HG03064 (cell line): ENCODE measurements around the gene ROR1.
"Not testable (repeated sequence)": the region's sequence is repeated elsewhere in the genome, so short reads cannot be mapped to it uniquely, and the experiment has no call there.

ENCODE experiments used
- ATAC-seq: cut with Tn5 transposase; IDR thresholded peaks from one replicate; pipeline ENCODE4 v1.9.1; 2021; ENCODE audit warnings: low read depth; ENCODE audit not compliant: unreplicated experiment

ROR1 gene

GRCh38 chr1:64073705-64074104 is 299.9 kb downstream of the ROR1 start:
- no peak for ATAC-seq

GRCh38 chr1:64074767-64075166 is 300.9 kb downstream of the ROR1 start:
- ATAC-seq = no peak

DNA sequence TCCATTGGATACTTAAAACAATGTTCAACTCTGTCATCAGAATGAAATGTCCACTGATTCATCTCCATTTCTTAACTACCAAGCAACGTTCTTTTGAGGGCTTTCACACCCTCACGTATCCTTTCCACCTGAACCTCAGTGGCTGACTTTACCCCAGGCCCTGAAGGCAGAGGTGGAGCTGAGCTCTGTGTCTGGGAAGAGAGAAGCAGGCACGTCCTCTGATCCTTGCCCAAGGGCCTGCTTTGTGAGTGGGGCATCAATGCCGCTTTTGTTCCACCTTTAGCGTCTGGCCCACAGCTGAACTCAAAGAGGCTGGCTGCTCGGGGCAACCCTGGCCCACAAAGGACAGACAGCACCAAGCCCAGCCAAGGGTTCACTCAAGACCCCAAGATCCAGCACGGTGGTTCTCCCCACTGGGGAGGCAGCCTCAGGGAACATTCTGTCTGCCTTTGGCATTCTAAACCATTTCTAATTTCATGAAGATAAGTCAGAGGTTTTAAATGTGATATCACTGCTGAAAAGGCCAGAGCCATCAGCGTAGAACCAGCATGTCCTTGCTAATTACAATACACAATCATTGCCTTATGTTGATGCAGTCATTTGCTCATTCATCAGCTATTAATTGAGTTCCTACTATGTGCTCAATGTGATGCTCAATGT is 303.6 kb downstream of the ROR1 start:
- ATAC-seq = no peak

- no peak for ATAC-seq
Observed at GRCh38 chr1:64080941-64081562, 307.2 kb downstream of the ROR1 start.

DNA sequence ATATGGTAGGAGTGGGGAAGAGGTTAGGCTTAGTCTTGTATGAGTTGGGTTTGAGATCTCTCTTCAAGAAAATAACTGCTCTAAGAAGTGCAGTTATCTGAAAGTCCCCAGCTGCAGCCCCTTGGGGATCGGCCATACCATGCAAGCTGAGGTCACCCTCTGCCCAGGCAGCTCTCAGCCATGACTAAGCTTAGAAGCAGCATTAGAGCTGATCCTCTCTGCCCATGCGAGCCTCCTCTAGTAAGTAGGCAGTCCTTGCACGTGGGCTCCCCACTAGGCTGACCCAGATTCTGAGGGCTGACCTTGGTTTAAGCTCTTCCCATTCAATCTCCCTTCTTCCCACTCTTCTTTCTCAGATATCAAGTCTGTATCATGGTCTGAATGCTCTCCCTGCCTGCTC is 308.6 kb downstream of the ROR1 start:
- no peak for ATAC-seq

- no peak for ATAC-seq
Observed at GRCh38 chr1:64084451-64084850, 310.6 kb downstream of the ROR1 start.

- ATAC-seq = no peak
Observed at GRCh38 chr1:64087768-64088167, 314.0 kb downstream of the ROR1 start.

DNA sequence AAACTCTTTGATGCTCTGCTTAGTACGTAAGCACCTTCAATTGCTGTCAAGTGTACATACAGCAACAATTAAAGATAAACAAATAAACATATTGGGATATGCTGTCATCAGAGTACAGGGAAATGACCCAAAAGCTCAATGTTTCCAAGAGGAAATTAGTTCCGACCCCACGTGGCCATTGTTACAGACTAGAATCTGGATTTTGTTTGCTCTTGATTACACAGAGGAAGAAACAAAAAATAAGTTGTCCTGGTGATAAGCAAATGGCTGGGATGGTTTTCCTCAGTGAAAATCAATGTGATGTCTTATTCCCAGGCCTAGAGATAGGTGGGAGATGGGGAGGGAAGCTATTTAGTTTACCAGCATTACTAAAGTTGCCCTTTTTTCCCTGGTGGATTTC is 316.6 kb downstream of the ROR1 start:
- ATAC-seq = no peak

DNA sequence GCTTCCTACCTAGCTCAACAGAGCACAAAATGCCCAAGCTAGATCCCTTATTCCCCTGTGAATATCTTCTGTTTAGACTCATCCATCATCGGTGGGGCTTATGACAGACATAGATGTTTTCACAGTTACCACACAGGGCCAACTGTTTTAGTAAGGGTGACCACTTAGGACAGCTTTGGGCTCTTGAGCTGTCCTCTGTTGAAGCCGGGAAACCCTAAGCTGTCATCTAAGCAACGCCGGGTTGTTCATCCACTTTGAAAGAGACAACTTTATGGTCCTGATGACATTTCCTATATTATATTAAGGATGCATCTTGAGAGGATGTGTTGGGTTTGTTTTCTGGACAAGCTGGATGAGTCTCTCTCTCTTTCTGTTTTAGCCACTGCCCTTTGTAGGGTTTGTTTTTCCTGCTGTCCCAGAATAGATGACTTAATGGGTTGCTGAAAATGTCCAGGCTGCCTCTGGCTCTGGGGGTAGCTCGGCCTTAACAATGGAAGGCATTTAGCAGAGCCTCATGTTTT is 319.1 kb downstream of the ROR1 start:
- no peak for ATAC-seq

DNA sequence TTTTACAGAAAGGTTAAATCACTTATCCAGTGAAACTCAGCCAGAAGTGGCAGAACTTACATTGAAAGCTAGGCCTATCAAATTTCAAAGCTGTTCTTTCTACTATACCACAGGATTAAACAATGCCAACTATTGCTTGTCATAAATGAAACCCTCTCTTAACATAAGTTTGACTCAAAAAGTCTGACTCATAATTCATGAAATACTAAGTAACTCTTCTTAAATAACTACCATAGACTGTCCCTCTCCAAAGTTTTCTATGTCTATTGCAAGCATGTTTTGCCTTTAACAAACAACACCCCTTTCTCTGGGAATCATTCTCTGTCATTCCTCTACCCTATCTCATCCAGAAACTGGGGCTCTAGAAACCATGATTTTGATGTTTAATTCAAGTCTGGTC is 320.1 kb downstream of the ROR1 start:
- ATAC-seq = no peak

DNA sequence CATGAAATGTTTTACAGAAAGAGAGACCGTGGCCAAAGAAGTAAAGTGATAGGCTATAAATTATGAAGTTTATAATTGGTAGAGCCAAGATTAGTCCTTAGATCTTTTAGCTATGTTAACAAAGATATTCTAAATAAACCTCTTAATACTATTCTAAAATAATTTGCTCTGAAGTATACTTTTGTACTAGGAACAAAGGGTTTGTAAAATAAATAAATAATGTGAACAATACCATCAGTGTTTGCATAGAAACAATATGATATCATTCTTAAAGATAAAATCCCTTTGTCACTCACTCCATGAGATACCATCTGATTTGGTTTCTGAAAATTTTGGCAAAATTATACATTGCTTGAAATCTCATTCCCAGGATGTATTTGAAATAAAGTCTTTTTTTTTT is 322.0 kb downstream of the ROR1 start:
- no peak for ATAC-seq

GRCh38 chr1:64097859-64098258 is 324.0 kb downstream of the ROR1 start:
- ATAC-seq = no peak

DNA sequence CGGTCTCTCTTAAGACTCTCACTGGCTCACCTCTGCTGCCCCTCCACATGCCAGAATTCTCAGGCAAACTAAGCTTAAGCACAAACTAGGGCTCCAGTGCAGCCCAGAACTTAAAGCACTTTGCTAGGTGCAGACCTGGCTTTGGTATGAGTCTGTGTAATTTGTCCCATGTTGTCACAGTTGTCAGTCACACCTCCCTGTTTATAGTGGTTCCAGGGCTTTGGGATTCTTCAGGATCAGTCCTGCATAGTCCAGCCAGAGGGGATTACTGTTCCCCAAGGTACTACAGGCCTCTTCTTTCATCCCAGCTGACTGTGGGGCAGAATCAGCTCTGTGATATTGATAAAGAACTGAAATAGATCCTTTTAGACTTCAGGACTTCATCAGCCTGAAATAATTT is 324.6 kb downstream of the ROR1 start:
- ATAC-seq = no peak

GRCh38 chr1:64098846-64099582 is 325.2 kb downstream of the ROR1 start:
- no peak for ATAC-seq

DNA sequence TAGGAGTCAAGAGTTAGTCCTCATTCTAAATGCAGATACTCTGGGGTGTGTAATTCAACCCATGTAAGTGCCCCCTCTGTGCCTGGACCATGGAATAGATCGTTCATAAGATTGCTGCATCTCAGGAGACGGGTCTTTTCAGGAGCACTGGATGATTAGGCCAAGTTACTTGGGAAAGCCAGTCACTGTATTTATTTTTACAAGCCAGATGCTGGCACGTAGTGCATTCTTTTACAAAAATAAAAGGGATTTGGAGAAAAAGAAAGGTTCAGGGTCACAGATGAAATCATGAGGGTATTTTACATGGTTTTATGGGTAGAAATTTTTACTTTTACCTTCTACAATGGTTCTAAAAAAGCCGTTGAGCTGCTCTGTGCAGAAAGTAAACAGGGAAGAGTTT is 327.0 kb downstream of the ROR1 start:
- ATAC-seq = no peak

GRCh38 chr1:64104585-64104984 is 330.8 kb downstream of the ROR1 start:
- not testable (repeated sequence) for ATAC-seq

DNA sequence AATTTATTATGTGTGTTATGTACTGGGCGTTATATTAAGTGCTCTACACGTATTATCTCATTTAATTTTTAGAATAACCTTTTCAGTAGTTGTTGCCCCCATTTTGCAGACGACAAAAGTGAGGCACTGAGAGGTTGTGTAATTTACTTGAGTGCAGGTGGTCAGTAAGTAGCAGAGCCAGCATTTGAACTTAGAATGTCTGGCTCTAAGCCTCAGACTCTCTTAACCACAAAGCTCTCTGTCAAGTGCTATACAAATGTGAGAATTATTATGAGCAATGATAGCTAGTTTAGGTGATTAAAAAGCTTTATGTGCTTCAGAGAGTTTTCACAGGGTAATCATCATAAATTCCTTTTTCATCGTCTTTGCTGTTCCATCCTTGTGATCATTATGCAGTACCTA is 333.3 kb downstream of the ROR1 start:
- ATAC-seq = no peak

DNA sequence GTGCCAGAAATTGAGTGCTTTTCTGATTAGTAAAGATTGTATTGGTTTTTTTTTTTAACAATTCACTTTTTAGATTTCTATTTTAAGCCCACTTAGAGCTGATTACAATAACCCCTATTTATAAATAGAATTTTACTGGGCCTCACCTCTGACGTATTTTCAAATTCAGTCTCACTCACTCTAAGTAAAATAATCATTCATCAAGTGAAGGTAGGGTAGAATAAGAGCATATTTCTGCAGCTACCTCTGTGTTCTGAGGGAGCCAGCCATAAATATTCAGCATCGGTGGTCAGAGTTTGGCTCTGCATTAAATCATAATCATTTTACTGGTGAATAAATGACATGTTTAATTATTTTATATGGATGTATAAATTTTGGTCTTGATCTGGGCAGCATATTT is 333.8 kb downstream of the ROR1 start:
- ATAC-seq = no peak

- no peak for ATAC-seq
Observed at GRCh38 chr1:64110924-64111777, 337.3 kb downstream of the ROR1 start.

DNA sequence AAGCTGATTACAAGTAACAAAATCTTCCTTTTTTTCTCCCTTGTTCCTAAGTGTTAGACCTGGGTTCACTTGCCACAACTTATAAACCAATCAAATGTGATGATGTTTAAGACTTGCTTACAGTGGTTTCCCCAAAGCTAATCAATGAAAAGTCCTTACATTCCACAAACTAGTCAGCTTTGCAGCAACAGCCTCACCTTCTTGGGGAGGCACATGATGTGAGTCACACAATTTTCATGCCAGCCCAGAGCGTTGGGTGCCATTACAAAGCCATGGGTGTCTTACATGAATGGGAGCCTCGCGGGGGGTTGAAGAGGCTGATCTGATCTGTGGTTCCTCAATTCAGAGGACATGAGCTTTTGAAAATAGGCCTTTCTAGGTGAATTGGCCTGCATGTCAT is 338.0 kb downstream of the ROR1 start:
- ATAC-seq = no peak

DNA sequence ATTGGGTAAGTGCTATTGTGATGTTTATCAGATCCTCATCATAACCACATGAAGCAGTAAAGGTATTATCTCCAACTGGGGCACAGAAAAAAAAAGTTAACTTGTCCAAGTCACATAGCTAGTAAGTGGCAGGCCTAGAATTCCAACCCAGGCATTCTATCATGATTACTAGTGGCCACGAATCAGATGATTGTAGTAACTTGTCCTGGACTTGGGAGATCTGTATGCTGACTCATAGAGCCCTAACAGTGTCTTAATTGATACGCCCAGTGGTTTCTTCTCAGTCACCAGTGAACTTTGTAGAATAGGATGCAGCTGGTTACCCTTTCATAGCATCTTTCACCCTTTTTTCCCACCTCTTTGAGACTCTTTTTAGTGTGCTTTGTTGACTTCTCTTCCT is 338.5 kb downstream of the ROR1 start:
- ATAC-seq = no peak
